BLaER1 treated with 17β-estradiol and CSF1 and Interleukin-3, amounts not matched to agents 10 nM and 100 nM (cell line): ENCODE data around the gene PLSCR3.
A peak's percentile ranks its signal among the peaks of the same experiment; 100 is the strongest.

Experiments used
- H3K27ac ChIP-seq, 11 experiments: shearing (Covaris generic); formaldehyde crosslinking; 2 replicates each; pipeline ENCODE4 v1.8.1; 2022
- H3K27me3 ChIP-seq, 11 experiments: shearing (Covaris generic); formaldehyde crosslinking; 2 replicates each; pipeline ENCODE4 v1.8.1; 2022
- H3K36me3 ChIP-seq, 11 experiments: shearing (Covaris generic); formaldehyde crosslinking; 2 replicates each; pipeline ENCODE4 v1.8.1; 2022
- H3K4me1 ChIP-seq, 10 experiments: shearing (Covaris generic); formaldehyde crosslinking; 2 replicates each; pipeline ENCODE4 v1.8.1; 2022
- H3K4me2 ChIP-seq, 11 experiments: shearing (Covaris generic); formaldehyde crosslinking; 2 replicates each; pipeline ENCODE4 v1.8.1; 2022
- H3K4me3 ChIP-seq, 10 experiments: shearing (Covaris generic); formaldehyde crosslinking; 2 replicates each; pipeline ENCODE4 v1.8.1; 2022
- H3K9ac ChIP-seq, 11 experiments: shearing (Covaris generic); formaldehyde crosslinking; 2 replicates each; pipeline ENCODE4 v1.8.1; 2022
- H3K9me3 ChIP-seq, 11 experiments: shearing (Covaris generic); formaldehyde crosslinking; replicated peaks in 1 of 11; 2 replicates each; pipeline ENCODE4 v1.8.1; 2022
- H4K20me1 ChIP-seq, 11 experiments: shearing (Covaris generic); formaldehyde crosslinking; 2 replicates each; pipeline ENCODE4 v1.8.1; 2022
- Cebpa-rat ChIP-seq, 11 experiments: shearing (Covaris generic); IDR thresholded peaks; 2 replicates each; pipeline ENCODE4 v1.8.1; 2022

Gene PLSCR3

GRCh38 chr17:7394452-7395191, at the start of gene PLSCR3:
Gene PLSCR3 (minus strand): TSS chr17:7394525. CDS start chr17:7394110, 415 bp downstream.
- Histone ChIP-seq H3K9ac (peak within 1 kb of the TSS; percentile 79 to 90 (median 86)), H3K4me3 (peak within 1 kb of the TSS; percentile 69 to 92 (median 86)), H3K4me1 (peaks cover 28 to 56% (median 40%) of the 10 kb centered on the region in 10 experiments), H3K27me3 (no peaks in the 10 kb centered on the region), H3K36me3 (peaks cover 15 to 32% (median 30%) of the 10 kb centered on the region in 11 experiments), H3K27ac (peak within 1 kb of the TSS; percentile 69 to 89 (median 87)), H3K4me2 (peak within 1 kb of the TSS; percentile 84 to 99 (median 96)), H4K20me1 (peaks cover 0 to 32% (median 8%) of the 10 kb centered on the region in 11 experiments; a peak in 8 of 22 replicates), H3K9me3 (no peaks in the 10 kb centered on the region)
- no peak for TF ChIP-seq Cebpa-rat (IDR thresholded peaks at IDR 0.05)

DNA sequence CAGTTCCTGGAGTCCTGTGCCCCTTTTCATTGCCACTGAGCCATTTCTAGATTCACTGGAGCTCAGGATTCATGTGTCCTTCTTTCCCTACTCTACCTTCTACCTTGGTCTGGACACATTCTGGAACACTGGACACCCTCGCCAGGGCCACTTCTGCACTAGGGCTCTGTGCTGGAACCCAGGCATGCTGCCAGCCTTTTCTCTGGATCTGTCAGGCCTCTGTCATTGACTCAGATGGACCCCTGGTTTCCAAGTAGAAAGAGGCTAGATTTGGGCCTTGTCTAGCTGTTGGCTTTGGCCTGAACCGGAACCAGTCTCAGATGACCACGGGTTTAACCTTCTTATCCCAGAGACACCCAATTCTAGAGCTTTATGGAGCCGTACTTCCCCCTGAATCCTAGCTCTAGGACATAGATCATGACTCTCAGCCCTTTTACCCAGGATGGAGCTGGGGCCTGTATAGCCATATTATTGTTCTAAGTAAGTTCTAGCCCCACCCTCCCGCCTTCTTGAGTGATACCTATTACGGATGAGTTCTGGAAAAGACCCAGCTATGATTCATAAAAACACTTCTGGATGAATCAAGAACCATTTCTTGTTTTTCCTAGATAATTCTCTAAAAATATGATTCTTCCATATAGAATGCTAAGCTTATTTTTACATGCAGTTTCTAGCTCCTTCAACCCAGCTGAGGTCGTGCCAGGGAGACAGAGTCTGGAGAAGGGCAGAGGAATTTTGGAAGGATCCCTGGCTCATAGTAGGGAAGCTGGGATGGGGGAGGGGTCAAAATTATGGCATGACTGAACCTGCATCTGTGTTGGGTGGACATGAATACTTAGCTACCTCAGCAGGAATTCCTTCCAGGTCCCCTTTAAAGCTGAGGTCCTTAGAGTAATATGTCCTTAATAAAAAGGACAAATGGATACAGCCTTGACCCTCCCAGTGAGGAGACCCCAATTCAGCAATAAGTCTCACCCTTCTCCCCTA, 49.5 kb upstream of the PLSCR3 start:
- Histone ChIP-seq H4K20me1 (peaks cover 4 to 49% (median 28%) of the 10 kb centered on the region in 11 experiments; a peak in 20 of 22 replicates), H3K27me3 (peaks cover 98 to 100% (median 100%) of the 10 kb centered on the region in 11 experiments), H3K4me2 (peak overlapping the region in 8 of 11 experiments; percentile 81 to 92 (median 85); a peak in 13 of 22 replicates), H3K27ac (no peak overlapping the region), H3K4me1 (peaks cover 31 to 38% (median 35%) of the 10 kb centered on the region in 10 experiments), H3K9ac (no peak overlapping the region), H3K36me3 (no peaks in the 10 kb centered on the region), H3K9me3 (no peaks in the 10 kb centered on the region), H3K4me3 (no peak overlapping the region)
- no peak for TF ChIP-seq Cebpa-rat (IDR thresholded peaks at IDR 0.05)

DNA sequence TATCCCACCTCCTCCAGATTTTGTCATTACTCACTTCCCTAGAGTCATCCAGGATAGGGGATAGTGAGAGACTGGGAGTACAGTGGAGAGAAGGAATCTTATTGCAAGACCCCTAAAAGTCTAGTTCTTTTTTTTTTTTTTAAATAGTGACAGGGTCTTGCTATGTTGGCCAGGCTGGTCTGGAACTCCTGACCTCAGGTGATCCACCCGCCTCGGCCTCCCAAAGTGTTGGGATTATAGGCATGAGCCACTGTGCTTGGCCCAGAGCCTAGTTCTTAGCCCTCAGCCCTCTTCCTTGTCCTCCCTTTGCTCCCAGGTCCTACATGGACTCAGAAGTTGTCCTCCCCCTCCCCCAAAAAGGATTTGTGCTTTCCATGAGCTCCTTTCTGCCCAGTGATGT, 47.8 kb upstream of the PLSCR3 start:
- Histone ChIP-seq H3K4me2 (no peak overlapping the region), H3K27me3 (peaks cover 98 to 100% (median 100%) of the 10 kb centered on the region in 11 experiments), H3K36me3 (no peaks in the 10 kb centered on the region), H3K9ac (no peak overlapping the region), H3K27ac (no peak overlapping the region), H3K4me1 (peaks cover 48 to 55% (median 52%) of the 10 kb centered on the region in 10 experiments), H3K9me3 (no peaks in the 10 kb centered on the region), H4K20me1 (peaks cover 17 to 66% (median 44%) of the 10 kb centered on the region in 11 experiments; a peak in 21 of 22 replicates), H3K4me3 (no peak overlapping the region)
- TF ChIP-seq Cebpa-rat (IDR thresholded peaks at IDR 0.05) = no peak

- peaks cover 18 to 71% (median 51%) of the 10 kb centered on the region in 11 experiments; a peak in 21 of 22 replicates for H4K20me1 ChIP-seq
- H3K27ac ChIP-seq = no peak overlapping the region
- H3K36me3 ChIP-seq = no peaks in the 10 kb centered on the region
- H3K4me2 ChIP-seq = no peak overlapping the region
- H3K27me3 ChIP-seq = peaks cover 90 to 96% (median 93%) of the 10 kb centered on the region in 11 experiments
- H3K9ac ChIP-seq = no peak overlapping the region
- peaks cover 55 to 64% (median 60%) of the 10 kb centered on the region in 10 experiments for H3K4me1 ChIP-seq
- TF ChIP-seq Cebpa-rat (IDR thresholded peaks at IDR 0.05) = no peak
- no peak overlapping the region for H3K4me3 ChIP-seq
- no peaks in the 10 kb centered on the region for H3K9me3 ChIP-seq
Measured at GRCh38 chr17:7441266-7441665, 46.9 kb upstream of the PLSCR3 start.

GRCh38 chr17:7440834-7441195, 46.5 kb upstream of the PLSCR3 start:
- Histone ChIP-seq H3K27me3 (peaks cover 85 to 92% (median 89%) of the 10 kb centered on the region in 11 experiments), H3K27ac (no peak overlapping the region), H3K4me3 (peak overlapping the region; percentile 47 to 72 (median 54); a peak in 10 of 20 replicates), H3K36me3 (no peaks in the 10 kb centered on the region), H3K4me2 (peak overlapping the region; percentile 81 to 99 (median 89)), H3K9me3 (no peaks in the 10 kb centered on the region), H3K9ac (peak overlapping the region in 4 of 11 experiments; percentile 31 to 66 (median 50); a peak in 4 of 22 replicates), H3K4me1 (peaks cover 56 to 67% (median 64%) of the 10 kb centered on the region in 10 experiments), H4K20me1 (peaks cover 18 to 71% (median 50%) of the 10 kb centered on the region in 11 experiments; a peak in 21 of 22 replicates)
- no peak for TF ChIP-seq Cebpa-rat (IDR thresholded peaks at IDR 0.05)

- no peak for TF ChIP-seq Cebpa-rat (IDR thresholded peaks at IDR 0.05)
- peaks cover 80 to 86% (median 83%) of the 10 kb centered on the region in 11 experiments for H3K27me3 ChIP-seq
- H4K20me1 ChIP-seq = peaks cover 18 to 68% (median 46%) of the 10 kb centered on the region in 11 experiments; a peak in 21 of 22 replicates
- H3K4me1 ChIP-seq = peaks cover 50 to 66% (median 60%) of the 10 kb centered on the region in 10 experiments
- H3K4me3 ChIP-seq = peak overlapping the region; percentile 47 to 72 (median 54)
- no peaks in the 10 kb centered on the region for H3K9me3 ChIP-seq
- H3K27ac ChIP-seq = no peak overlapping the region
- no peaks in the 10 kb centered on the region for H3K36me3 ChIP-seq
- peak overlapping the region; percentile 24 to 66 (median 41); a peak in 15 of 22 replicates for H3K9ac ChIP-seq
- peak overlapping the region; percentile 81 to 99 (median 89) for H3K4me2 ChIP-seq
Measured at GRCh38 chr17:7440113-7440833, 45.9 kb upstream of the PLSCR3 start.

DNA sequence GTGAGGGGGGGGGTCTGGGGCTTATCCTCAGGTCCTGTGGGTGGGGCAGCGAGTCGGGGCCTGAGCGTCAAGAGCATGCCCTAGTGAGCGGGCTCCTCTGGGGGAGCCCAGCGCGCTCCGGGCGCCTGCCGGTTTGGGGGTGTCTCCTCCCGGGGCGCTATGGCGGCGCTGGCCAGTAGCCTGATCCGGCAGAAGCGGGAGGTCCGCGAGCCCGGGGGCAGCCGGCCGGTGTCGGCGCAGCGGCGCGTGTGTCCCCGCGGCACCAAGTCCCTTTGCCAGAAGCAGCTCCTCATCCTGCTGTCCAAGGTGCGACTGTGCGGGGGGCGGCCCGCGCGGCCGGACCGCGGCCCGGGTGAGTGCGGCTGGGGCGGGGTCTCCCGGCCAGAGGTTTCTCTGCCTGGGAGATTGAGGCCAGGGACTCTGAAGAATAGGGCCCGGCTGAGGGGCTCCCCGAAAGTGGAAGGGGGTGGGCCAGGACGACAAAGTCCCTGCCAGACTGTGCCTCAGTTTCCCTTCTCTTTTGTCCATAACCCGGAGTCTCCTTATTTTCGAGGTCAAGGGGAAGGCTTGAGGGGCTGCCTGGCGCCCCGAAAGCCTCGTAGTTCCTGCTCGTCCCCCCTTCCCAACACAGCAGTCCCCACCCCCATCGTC, 45.3 kb upstream of the PLSCR3 start, which contains the start of gene FGF11:
FGF11 (plus strand) TSS at position 51 of the 651 bp plus-strand sequence; CDS start at position 160, 109 bp downstream.
- Histone ChIP-seq H3K36me3 (no peaks in the 10 kb centered on the region), H3K27ac (no peak within 1 kb of the TSS), H3K9me3 (no peaks in the 10 kb centered on the region), H3K4me1 (peaks cover 46 to 63% (median 57%) of the 10 kb centered on the region in 10 experiments), H3K9ac (peak within 1 kb of the TSS; percentile 30 to 82 (median 61); a peak in 21 of 22 replicates), H3K27me3 (peaks cover 73 to 80% (median 76%) of the 10 kb centered on the region in 11 experiments), H4K20me1 (peaks cover 18 to 66% (median 46%) of the 10 kb centered on the region in 11 experiments; a peak in 21 of 22 replicates), H3K4me2 (peak within 1 kb of the TSS; percentile 92 to 99 (median 95)), H3K4me3 (peak within 1 kb of the TSS; percentile 48 to 79 (median 65))
- no peak for TF ChIP-seq Cebpa-rat (IDR thresholded peaks at IDR 0.05)
